ENCODE measurements around the gene DMAC1. TPM values are rescaled to one million over a fixed set of nuclear protein-coding genes. Genes with fewer than 3 reads are reported as not detected.

DMAC1 gene
- total RNA-seq, 4 donors from 2014 or later = 9.9 to 17.4 (median 16.4) TPM

DNA sequence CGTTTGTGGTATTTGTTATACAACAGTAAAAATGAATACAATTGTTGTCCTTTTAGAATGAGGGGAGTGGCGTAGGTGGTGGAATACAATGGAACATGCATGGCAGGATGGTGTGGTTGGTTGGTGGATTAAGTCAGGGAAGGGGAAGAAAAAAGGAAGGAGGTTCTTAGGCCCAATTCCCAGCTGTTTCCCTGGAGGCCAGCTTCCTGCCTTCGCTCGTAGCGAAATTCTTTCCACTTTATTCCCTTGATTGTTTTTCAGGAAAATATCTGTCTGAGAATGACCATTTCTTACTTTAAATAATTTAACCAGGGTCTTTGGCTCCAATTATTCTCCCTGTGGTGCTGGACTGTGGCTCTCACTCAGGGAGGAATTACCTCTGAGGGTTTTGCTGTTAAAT, 24.1 kb upstream of the DMAC1 start:
- DNase-seq (ENCODE audit: extremely low spot score) = no peak
- Histone ChIP-seq H3K27ac (replicated peaks in 1 of 4) (no peak overlapping the region), H3K4me1 (no peaks in the 10 kb centered on the region), H3K4me3 (no peak overlapping the region), H3K9me3 (no peaks in the 10 kb centered on the region), H3K36me3 (no peaks in the 10 kb centered on the region), H3K27me3 (no peaks in the 10 kb centered on the region)
- TF ChIP-seq POLR2AphosphoS5 (IDR thresholded peaks at IDR 0.05) = no peak
- no peak for TF ChIP-seq POLR2A (IDR thresholded peaks at IDR 0.05; ENCODE audit: low read depth)
- no peak for TF ChIP-seq EP300 (IDR thresholded peaks at IDR 0.05)
- TF ChIP-seq, protein P1, sequence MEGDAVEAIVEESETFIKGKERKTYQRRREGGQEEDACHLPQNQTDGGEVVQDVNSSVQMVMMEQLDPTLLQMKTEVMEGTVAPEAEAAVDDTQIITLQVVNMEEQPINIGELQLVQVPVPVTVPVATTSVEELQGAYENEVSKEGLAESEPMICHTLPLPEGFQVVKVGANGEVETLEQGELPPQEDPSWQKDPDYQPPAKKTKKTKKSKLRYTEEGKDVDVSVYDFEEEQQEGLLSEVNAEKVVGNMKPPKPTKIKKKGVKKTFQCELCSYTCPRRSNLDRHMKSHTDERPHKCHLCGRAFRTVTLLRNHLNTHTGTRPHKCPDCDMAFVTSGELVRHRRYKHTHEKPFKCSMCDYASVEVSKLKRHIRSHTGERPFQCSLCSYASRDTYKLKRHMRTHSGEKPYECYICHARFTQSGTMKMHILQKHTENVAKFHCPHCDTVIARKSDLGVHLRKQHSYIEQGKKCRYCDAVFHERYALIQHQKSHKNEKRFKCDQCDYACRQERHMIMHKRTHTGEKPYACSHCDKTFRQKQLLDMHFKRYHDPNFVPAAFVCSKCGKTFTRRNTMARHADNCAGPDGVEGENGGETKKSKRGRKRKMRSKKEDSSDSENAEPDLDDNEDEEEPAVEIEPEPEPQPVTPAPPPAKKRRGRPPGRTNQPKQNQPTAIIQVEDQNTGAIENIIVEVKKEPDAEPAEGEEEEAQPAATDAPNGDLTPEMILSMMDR (IDR thresholded peaks at IDR 0.05) = no peak
- intact Hi-C loops (cut with DNase I) = no loop called here
- WGBS = 87% methylated on average over 5 of the region's 5 CpGs

DNA sequence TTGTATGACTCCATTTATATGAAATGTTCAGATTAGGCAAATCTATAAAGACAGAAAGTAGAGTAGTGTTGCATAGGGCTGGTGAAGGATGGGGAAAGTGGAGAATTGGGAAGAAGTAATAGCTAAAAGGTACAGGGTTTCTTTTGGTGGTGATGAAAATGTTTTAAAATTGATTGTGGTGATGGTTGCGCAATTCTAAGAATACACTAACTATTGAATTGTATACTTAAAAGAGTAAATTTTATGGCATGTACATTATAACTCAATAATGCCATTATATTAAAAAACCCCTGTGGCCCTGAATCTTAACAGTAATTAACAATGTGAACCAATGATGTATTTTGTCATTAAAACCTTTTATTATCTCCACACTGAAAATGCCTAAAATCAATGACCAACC, 20.4 kb upstream of the DMAC1 start:
- 47% methylated on average over 1 of the region's 1 CpG for WGBS
- no peak for TF ChIP-seq POLR2A (IDR thresholded peaks at IDR 0.05; ENCODE audit: low read depth)
- TF ChIP-seq POLR2AphosphoS5 (IDR thresholded peaks at IDR 0.05) = no peak
- TF ChIP-seq, protein P1 (IDR thresholded peaks at IDR 0.05) = no peak
- no peak for TF ChIP-seq EP300 (IDR thresholded peaks at IDR 0.05)
- intact Hi-C loops (cut with DNase I) = no loop called here

DNA sequence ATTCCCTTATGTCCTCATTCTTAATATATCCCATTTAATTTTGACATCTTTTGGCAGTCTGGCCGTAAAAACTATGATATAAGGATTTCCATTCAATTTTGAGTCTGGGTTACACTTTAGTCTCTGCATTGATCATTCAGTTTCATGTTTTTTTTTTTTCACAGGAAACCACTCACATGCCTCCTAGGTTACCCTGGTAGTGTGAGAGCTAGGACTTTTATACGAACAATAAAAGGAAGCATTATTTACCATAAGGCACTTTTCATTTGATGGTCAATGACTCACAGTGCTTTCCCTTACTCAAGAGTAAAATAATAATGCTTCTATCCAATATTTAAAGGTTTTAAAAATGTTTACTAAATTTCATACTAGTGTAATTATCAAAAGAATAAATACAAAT, 16.4 kb upstream of the DMAC1 start:
- Histone ChIP-seq H3K4me3 (no peak overlapping the region), H3K9me3 (no peaks in the 10 kb centered on the region), H3K4me1 (no peaks in the 10 kb centered on the region), H3K27me3 (no peaks in the 10 kb centered on the region), H3K36me3 (no peaks in the 10 kb centered on the region), H3K27ac (replicated peaks in 1 of 4) (no peak overlapping the region)
- 79% methylated on average over 2 of the region's 2 CpGs for WGBS
- TF ChIP-seq, protein P1 (IDR thresholded peaks at IDR 0.05) = no peak
- TF ChIP-seq POLR2A (IDR thresholded peaks at IDR 0.05; ENCODE audit: low read depth) (no peak), EP300 (IDR thresholded peaks at IDR 0.05) (no peak), POLR2AphosphoS5 (IDR thresholded peaks at IDR 0.05) (no peak)
- DNase-seq (ENCODE audit: extremely low spot score) = no peak
- intact Hi-C loops (cut with DNase I) = no loop called here

More for the DNA sequence above, 20.4 kb upstream of the DMAC1 start:
- no peaks in the 10 kb centered on the region for H3K27me3 ChIP-seq
- no peaks in the 10 kb centered on the region for H3K36me3 ChIP-seq
- H3K4me3 ChIP-seq = no peak overlapping the region
- DNase-seq (ENCODE audit: extremely low spot score) = no peak
- H3K9me3 ChIP-seq = no peaks in the 10 kb centered on the region
- H3K4me1 ChIP-seq = no peaks in the 10 kb centered on the region
- no peak overlapping the region for H3K27ac ChIP-seq (replicated peaks in 1 of 4)

DNA sequence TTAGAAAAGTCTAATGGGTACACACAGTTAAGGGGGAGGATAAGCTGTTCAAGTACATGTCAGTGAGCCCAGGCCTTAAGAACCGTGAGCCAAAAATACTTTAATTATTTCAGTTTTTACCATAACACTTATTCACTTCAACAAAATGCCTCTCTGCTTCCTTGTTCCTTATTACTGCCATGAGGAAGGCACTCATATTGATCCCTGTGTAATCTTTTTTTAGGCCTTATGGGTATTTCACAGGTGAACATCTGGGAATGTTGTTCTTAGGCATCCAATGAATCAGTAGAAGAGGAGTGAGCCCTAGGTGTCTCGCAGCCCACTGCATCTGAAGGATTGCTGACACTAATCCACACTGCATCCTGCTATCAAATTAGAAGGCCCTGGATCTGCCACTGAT, 13.5 kb upstream of the DMAC1 start:
- H3K27ac ChIP-seq (replicated peaks in 1 of 4) = no peak overlapping the region
- TF ChIP-seq EP300 (IDR thresholded peaks at IDR 0.05) (no peak), POLR2A (IDR thresholded peaks at IDR 0.05; ENCODE audit: low read depth) (no peak), POLR2AphosphoS5 (IDR thresholded peaks at IDR 0.05) (no peak)
- TF ChIP-seq, protein P1 (IDR thresholded peaks at IDR 0.05) = no peak
- no peak overlapping the region for H3K4me3 ChIP-seq
- no peaks in the 10 kb centered on the region for H3K9me3 ChIP-seq
- H3K4me1 ChIP-seq = no peaks in the 10 kb centered on the region
- no peaks in the 10 kb centered on the region for H3K36me3 ChIP-seq
- 96% methylated on average over 2 of the region's 2 CpGs for WGBS
- H3K27me3 ChIP-seq = no peaks in the 10 kb centered on the region
- DNase-seq (ENCODE audit: extremely low spot score) = no peak
- intact Hi-C loops (cut with DNase I) = no loop called here

DNA sequence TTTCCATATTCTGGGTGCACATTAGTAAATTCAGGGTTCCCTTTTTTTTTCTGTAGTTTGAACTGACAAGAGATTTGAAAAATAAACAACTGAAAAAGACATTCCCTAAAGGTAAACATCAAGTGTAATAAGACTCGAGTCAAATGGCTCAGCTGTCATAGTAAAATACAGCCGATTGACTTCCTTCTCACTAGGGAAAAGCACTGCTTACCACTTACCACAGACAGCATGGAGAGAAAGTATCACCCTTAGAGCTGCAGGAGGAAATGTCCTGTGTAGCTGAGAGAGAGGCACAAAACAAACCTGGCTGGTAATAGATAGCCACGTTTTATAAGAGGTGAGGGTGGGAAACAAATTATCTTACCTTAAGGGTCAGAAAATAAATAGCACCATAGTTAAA, 12.1 kb upstream of the DMAC1 start:
- 30% methylated on average over 3 of the region's 3 CpGs for WGBS
- H3K27me3 ChIP-seq = no peaks in the 10 kb centered on the region
- no peak for DNase-seq (ENCODE audit: extremely low spot score)
- no peaks in the 10 kb centered on the region for H3K36me3 ChIP-seq
- H3K4me3 ChIP-seq = no peak overlapping the region
- no peaks in the 10 kb centered on the region for H3K4me1 ChIP-seq
- H3K9me3 ChIP-seq = no peaks in the 10 kb centered on the region
- no peak overlapping the region for H3K27ac ChIP-seq (replicated peaks in 1 of 4)
- TF ChIP-seq EP300 (IDR thresholded peaks at IDR 0.05) = no peak
- no peak for TF ChIP-seq POLR2A (IDR thresholded peaks at IDR 0.05; ENCODE audit: low read depth)
- TF ChIP-seq, protein P1 (IDR thresholded peaks at IDR 0.05) = no peak
- no peak for TF ChIP-seq POLR2AphosphoS5 (IDR thresholded peaks at IDR 0.05)
- intact Hi-C loops (cut with DNase I) = no loop called here

All from esophagus muscularis mucosa (tissue), 4 donors.